GM19455 (cell line): ENCODE measurements around the gene EMP3.

Experiments used
- ATAC-seq: cut with Tn5 transposase; IDR thresholded peaks from one replicate; pipeline ENCODE4 v1.9.1; 2021; ENCODE audit not compliant: unreplicated experiment

Gene EMP3

DNA sequence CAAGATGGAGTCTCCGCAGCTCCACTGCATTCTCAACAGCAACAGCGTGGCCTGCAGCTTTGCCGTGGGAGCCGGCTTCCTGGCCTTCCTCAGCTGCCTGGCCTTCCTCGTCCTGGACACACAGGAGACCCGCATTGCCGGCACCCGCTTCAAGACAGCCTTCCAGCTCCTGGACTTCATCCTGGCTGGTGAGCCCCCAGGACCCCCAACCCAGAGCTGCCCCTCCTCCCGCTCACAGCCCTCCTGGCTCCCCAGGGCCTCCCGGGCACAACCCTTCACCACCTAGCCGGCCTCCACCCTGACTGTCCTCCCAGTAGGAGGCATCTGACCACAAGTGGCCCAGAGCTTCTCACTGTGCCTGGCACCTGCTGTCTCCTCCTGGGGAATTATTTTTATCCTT lies 48.2 kb downstream of the EMP3 start:
- no peak for ATAC-seq

- ATAC-seq: no peak
Measured at GRCh38 chr19:48378194-48378570, 52.8 kb downstream of the EMP3 start.

DNA sequence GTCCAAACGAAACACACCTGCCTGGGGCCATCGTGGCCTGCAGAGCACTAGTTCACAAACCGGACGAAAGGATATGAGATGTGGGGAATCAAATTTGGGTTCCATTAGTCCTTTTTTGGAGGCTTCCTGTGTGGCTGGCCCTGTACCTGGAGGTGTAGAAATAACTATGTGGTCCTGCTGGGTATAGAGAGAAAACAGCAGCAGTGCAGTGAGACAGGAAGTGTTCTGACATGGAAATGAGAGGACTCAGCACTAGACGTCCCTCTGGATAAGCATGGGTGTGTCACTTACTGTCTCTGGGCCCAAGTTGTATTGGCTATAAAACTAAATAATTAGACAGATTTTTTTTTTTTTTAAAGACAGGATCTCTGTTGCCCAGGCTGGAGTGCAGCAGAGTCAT lies 53.7 kb downstream of the EMP3 start:
- ATAC-seq: no peak
